Activated naive CD8-positive, alpha-beta T cell treated with anti-CD3 and anti-CD28 coated beads, Interleukin-2, amount 50 U/mL, for 24 hours (primary cell): ENCODE data around the gene TANC1.

Experiments
- ATAC-seq: fragments of 150-1000 bp; cut with Tn5 transposase; one replicate; pipeline ENCODE4 v1.10.0; 2021
- DNase-seq: peaks from one replicate; pipeline ENCODE4 v3.0.0; 2021
- H3K27ac Mint-ChIP-seq: one replicate; pipeline ENCODE4 v1.8.0; 2021; ENCODE audit warnings: mild to moderate bottlenecking, mixed read lengths
- H3K27me3 Mint-ChIP-seq: one replicate; pipeline ENCODE4 v1.8.0; 2021; ENCODE audit warnings: mixed read lengths
- H3K36me3 Mint-ChIP-seq: one replicate; pipeline ENCODE4 v1.8.0; 2021; ENCODE audit warnings: low read depth, mixed read lengths
- H3K4me1 Mint-ChIP-seq: one replicate; pipeline ENCODE4 v1.8.0; 2021; ENCODE audit warnings: mixed read lengths
- H3K4me3 Mint-ChIP-seq: one replicate; pipeline ENCODE4 v1.8.0; 2021; ENCODE audit warnings: mild to moderate bottlenecking, moderate library complexity, mixed read lengths
- H3K9me3 Mint-ChIP-seq: one replicate; pipeline ENCODE4 v1.8.0; 2021; ENCODE audit warnings: mixed read lengths

TANC1 gene

DNA sequence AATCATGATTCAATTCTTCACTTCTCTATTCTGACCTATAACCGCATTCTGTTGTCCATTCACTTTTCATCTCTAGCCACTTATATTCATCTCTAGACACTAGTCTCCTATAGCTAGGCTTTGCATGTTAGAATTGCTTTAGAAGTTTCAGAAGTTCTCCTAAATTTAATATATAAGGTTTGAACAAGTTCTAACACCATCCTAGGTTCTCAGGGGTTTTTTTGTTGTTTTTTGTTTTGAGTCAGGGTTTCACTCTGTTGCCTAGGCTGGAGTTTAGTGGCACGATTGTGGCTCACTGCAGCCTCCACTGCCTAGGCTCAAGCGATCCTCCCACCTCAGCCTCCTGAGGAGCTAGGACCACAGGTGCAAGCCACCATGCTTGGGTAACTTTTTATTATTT, 298.1 kb downstream of the TANC1 start:
- Mint-ChIP-seq H3K36me3 (peaks cover 28% of the 10 kb centered on the region), H3K9me3 (no peaks in the 10 kb centered on the region), H3K4me3 (no peak overlapping the region), H3K27ac (no peak overlapping the region), H3K27me3 (no peaks in the 10 kb centered on the region), H3K4me1 (no peaks in the 10 kb centered on the region)
- ATAC-seq (no peak), DNase-seq (no peak)

GRCh38 chr2:159267921-159268320, 299.5 kb downstream of the TANC1 start:
- H3K27ac Mint-ChIP-seq: no peak overlapping the region
- no peaks in the 10 kb centered on the region for H3K27me3 Mint-ChIP-seq
- H3K9me3 Mint-ChIP-seq: no peaks in the 10 kb centered on the region
- no peak for DNase-seq
- H3K4me3 Mint-ChIP-seq: no peak overlapping the region
- no peaks in the 10 kb centered on the region for H3K4me1 Mint-ChIP-seq
- H3K36me3 Mint-ChIP-seq: peaks cover 28% of the 10 kb centered on the region
- no peak for ATAC-seq

DNA sequence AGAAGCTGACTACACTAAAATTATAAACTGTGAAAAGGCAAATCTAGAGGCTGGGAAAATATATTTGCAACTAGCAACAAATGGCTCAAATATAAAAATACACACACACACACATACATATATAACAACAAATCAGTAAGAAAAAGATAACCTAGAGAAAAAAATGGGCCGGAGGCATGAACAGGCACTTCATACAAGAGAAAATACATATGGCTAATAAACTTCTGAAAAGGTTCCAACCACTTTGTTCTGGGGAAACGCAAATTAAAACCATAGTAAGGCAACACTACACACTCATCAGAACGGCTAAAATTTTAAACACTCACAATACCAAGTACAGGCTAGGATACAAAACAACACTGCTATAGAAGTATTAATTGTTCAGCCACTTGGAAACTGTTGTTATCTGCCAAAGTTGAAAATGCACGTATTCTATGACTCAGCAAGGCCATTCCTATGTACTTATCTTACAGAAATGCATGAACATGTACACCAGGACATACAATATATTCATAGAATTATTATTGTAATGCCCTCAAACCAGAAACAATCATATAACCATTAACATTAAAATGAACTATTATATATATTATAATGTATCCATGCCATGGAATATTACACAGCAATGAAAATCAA, 302.4 kb downstream of the TANC1 start:
- ATAC-seq (no peak), DNase-seq (no peak)
- Mint-ChIP-seq H3K4me1 (peaks cover 2% of the 10 kb centered on the region), H3K9me3 (no peaks in the 10 kb centered on the region), H3K4me3 (no peak overlapping the region), H3K27ac (no peak overlapping the region), H3K36me3 (peaks cover 30% of the 10 kb centered on the region), H3K27me3 (no peaks in the 10 kb centered on the region)

GRCh38 chr2:159272156-159272555, 303.7 kb downstream of the TANC1 start:
- ATAC-seq (no peak), DNase-seq (no peak)
- H3K4me3 Mint-ChIP-seq: no peak overlapping the region
- no peaks in the 10 kb centered on the region for H3K27me3 Mint-ChIP-seq
- peaks cover 2% of the 10 kb centered on the region for H3K4me1 Mint-ChIP-seq
- no peak overlapping the region for H3K27ac Mint-ChIP-seq
- H3K9me3 Mint-ChIP-seq: no peaks in the 10 kb centered on the region
- H3K36me3 Mint-ChIP-seq: peaks cover 27% of the 10 kb centered on the region

GRCh38 chr2:159275111-159275510, 306.7 kb downstream of the TANC1 start:
- Mint-ChIP-seq H3K9me3 (no peaks in the 10 kb centered on the region), H3K36me3 (peaks cover 22% of the 10 kb centered on the region), H3K27me3 (no peaks in the 10 kb centered on the region), H3K4me1 (peaks cover 2% of the 10 kb centered on the region), H3K4me3 (no peak overlapping the region), H3K27ac (no peak overlapping the region)
- no peak for ATAC-seq
- no peak for DNase-seq

GRCh38 chr2:159279700-159280099, 311.3 kb downstream of the TANC1 start:
- Mint-ChIP-seq H3K4me3 (no peak overlapping the region), H3K36me3 (peaks cover 10% of the 10 kb centered on the region), H3K27me3 (no peaks in the 10 kb centered on the region), H3K9me3 (no peaks in the 10 kb centered on the region), H3K27ac (no peak overlapping the region), H3K4me1 (peaks cover 9% of the 10 kb centered on the region)
- DNase-seq (no peak), ATAC-seq (no peak)

- H3K36me3 Mint-ChIP-seq: peaks cover 5% of the 10 kb centered on the region
- no peak for ATAC-seq
- peaks cover 18% of the 10 kb centered on the region for H3K4me1 Mint-ChIP-seq
- no peaks in the 10 kb centered on the region for H3K9me3 Mint-ChIP-seq
- H3K27ac Mint-ChIP-seq: no peak overlapping the region
- DNase-seq: no peak
- no peaks in the 10 kb centered on the region for H3K27me3 Mint-ChIP-seq
- no peak overlapping the region for H3K4me3 Mint-ChIP-seq
Observed at GRCh38 chr2:159281002-159281401, 312.6 kb downstream of the TANC1 start.
